Measurements from ENCODE around the gene IKZF2. TPM values are rescaled to one million over a fixed set of nuclear protein-coding genes. Genes with fewer than 3 reads are reported as not detected.
A peak's percentile ranks its signal among the peaks of the same experiment; 100 is the strongest.

The IKZF2 gene
- total and polyA plus RNA-seq, 10 donors, result 0.50 to 43.4 (median 20.4) TPM

DNA sequence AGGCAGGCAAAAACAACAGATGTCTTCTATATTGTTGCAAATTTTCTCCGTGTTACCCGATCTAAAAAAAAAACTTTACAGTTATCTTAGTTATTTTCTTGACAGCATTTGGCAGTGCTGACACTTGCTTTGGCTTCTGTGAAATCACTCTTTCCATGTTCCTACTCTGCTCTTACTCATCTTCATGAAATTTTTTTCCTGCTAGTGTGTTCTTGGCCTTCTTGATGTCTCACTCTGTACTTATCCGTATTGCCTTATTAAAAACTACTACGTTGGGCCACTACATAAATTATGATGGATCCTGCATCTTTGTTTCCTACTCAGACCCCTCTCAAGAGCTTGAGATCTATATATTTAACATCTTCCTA is 134.4 kb downstream of the IKZF2 start:
- intact Hi-C loops (cut with DNase I; ENCODE audit: low total_unique reads), result no loop called here
- Histone ChIP-seq H3K9me3 (no peaks in the 10 kb centered on the region), H3K27ac (no peak overlapping the region), H3K36me3 (peaks cover 0 to 7% (median 0%) of the 10 kb centered on the region in 6 donors), H3K4me3 (no peak overlapping the region), H3K27me3 (replicated peaks in 1 of 7) (no peaks in the 10 kb centered on the region), H3K4me1 (peaks cover 0 to 21% (median 0%) of the 10 kb centered on the region in 6 donors)
- DNase-seq, result no peak
- 80 to 87% (median 81%) methylated on average over 4 of the region's 4 CpGs for WGBS, 5 donors
- TF ChIP-seq POLR2AphosphoS5 (IDR thresholded peaks at IDR 0.05) (no peak), POLR2A (IDR thresholded peaks at IDR 0.05) (no peak)
- TF ChIP-seq, protein P1, sequence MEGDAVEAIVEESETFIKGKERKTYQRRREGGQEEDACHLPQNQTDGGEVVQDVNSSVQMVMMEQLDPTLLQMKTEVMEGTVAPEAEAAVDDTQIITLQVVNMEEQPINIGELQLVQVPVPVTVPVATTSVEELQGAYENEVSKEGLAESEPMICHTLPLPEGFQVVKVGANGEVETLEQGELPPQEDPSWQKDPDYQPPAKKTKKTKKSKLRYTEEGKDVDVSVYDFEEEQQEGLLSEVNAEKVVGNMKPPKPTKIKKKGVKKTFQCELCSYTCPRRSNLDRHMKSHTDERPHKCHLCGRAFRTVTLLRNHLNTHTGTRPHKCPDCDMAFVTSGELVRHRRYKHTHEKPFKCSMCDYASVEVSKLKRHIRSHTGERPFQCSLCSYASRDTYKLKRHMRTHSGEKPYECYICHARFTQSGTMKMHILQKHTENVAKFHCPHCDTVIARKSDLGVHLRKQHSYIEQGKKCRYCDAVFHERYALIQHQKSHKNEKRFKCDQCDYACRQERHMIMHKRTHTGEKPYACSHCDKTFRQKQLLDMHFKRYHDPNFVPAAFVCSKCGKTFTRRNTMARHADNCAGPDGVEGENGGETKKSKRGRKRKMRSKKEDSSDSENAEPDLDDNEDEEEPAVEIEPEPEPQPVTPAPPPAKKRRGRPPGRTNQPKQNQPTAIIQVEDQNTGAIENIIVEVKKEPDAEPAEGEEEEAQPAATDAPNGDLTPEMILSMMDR (IDR thresholded peaks at IDR 0.05 in 8 of 11, conservative IDR thresholded peaks at IDR 0.05 in 3 of 11), result no peak

DNA sequence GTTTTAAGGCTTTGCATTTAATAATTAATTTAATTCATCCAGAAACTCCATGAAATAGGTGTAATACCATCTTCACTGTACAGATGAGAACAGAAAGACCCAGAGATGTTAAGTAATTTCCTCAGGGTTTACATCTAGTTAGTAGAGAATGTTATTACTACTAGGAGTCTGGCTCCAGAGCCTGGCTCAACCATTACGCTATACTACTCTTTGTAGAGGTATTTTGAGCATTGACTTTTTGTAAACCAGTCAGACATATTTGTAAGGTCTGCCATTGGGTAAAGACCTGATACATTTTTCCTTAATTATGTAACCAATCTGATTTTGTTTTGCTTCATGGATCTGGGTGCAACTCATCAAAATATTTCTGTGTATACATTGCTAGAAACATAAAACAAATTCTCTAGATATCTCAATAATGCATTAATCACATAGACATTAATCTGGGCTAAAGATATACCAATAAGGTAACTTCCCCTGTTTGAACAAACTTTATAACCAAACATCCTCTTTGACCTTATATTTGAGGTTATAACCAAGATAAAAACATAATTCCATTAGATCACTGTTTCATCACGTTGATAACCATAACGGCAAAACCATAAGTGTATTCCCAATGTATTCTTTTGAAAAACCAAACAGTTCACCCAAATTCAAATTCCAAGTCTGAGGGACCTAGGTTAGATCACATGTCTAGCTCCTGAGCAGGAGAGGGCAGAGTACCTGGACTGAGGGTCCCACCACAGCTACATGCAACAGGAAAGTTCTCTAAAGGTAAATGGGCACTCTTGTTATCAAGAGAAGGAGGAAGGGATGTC is 135.0 kb downstream of the IKZF2 start:
- 85 to 95% (median 89%) methylated on average over 3 of the region's 3 CpGs for WGBS, 5 donors
- no peak for DNase-seq
- no peaks in the 10 kb centered on the region for H3K27me3 ChIP-seq (replicated peaks in 1 of 7)
- TF ChIP-seq POLR2AphosphoS5 (IDR thresholded peaks at IDR 0.05) (no peak), POLR2A (IDR thresholded peaks at IDR 0.05) (no peak)
- TF ChIP-seq, protein P1 (IDR thresholded peaks at IDR 0.05 in 8 of 11, conservative IDR thresholded peaks at IDR 0.05 in 3 of 11), result no peak
- no peak overlapping the region for H3K4me3 ChIP-seq
- peaks cover 0 to 21% (median 0%) of the 10 kb centered on the region in 6 donors for H3K4me1 ChIP-seq
- peaks cover 0 to 12% (median 0%) of the 10 kb centered on the region in 6 donors for H3K36me3 ChIP-seq
- intact Hi-C loops (cut with DNase I; ENCODE audit: low total_unique reads), result no loop called here
- no peaks in the 10 kb centered on the region for H3K9me3 ChIP-seq
- peak overlapping the region in 4 of 8 donors; percentile 15 to 33 (median 19) for H3K27ac ChIP-seq

DNA sequence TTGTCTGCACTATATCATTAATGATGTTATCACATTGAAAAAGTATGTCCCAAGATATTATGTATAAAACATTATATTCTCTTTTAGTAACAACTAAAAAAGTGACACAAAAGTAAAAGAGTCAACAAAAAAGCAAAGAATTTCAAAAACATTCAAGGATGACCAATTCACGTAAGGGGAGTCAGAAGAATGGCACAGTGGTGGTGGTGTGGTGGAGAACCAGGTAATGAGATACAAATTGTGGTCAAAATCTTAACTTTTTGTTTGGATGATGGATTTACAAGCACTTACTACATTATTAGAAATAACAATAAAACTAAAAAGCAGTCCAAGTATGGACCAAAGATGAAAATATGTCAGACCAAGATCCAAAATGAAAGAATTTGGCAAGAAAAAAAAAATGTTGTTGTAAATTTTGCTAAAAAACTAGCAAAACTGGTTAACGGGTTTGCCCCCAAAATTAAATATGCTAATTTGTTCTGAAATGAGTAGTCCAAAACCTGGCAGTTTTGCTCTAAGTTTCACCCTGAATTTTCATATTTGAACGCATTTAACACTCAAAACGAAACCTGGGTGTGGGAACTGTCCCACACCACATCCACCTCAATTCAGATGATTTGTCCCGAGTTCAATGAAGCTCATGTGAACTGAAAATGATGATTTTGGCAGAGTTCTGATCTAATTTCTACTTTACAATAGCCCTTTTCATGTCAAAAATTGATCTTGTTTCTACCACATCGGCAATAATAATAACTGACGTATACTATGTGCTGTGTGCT is 135.8 kb downstream of the IKZF2 start:
- peak overlapping the region in 4 of 8 donors; percentile 15 to 33 (median 24) for H3K27ac ChIP-seq
- intact Hi-C loops (cut with DNase I; ENCODE audit: low total_unique reads), result no loop called here
- peaks cover 0 to 21% (median 0%) of the 10 kb centered on the region in 6 donors for H3K4me1 ChIP-seq
- no peaks in the 10 kb centered on the region for H3K9me3 ChIP-seq
- WGBS, 5 donors, result 62 to 74% (median 70%) methylated on average over 7 of the region's 7 CpGs
- H3K27me3 ChIP-seq (replicated peaks in 1 of 7), result no peaks in the 10 kb centered on the region
- no peak overlapping the region for H3K4me3 ChIP-seq
- TF ChIP-seq POLR2A (IDR thresholded peaks at IDR 0.05) (no peak), POLR2AphosphoS5 (IDR thresholded peaks at IDR 0.05) (no peak)
- TF ChIP-seq, protein P1 (IDR thresholded peaks at IDR 0.05 in 8 of 11, conservative IDR thresholded peaks at IDR 0.05 in 3 of 11), result no peak
- no peak for DNase-seq
- H3K36me3 ChIP-seq, result peaks cover 0 to 14% (median 0%) of the 10 kb centered on the region in 6 donors

DNA sequence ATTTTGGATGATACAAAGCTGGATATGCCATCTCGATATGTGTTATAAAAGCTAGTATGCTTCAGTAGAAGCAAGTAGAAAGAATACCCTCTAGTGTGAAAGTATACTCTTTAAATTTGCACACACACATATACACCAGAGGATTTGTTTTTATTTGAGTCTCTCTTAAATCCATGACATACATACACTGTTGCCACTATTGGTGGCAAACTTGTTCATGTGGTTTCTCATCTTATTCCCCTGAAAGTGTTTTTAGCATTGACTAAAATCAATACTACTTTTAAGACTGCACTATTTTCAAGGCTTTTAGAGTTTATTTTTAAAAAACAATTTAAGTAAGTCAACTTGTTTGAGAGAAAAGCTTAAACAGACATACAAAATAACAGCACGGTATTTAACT is 137.4 kb downstream of the IKZF2 start:
- Histone ChIP-seq H3K4me3 (no peak overlapping the region), H3K9me3 (no peaks in the 10 kb centered on the region), H3K4me1 (peaks cover 0 to 21% (median 0%) of the 10 kb centered on the region in 6 donors), H3K27me3 (replicated peaks in 1 of 7) (no peaks in the 10 kb centered on the region), H3K36me3 (peaks cover 0 to 14% (median 0%) of the 10 kb centered on the region in 6 donors), H3K27ac (no peak overlapping the region)
- TF ChIP-seq, protein P1 (IDR thresholded peaks at IDR 0.05 in 8 of 11, conservative IDR thresholded peaks at IDR 0.05 in 3 of 11), result no peak
- TF ChIP-seq POLR2AphosphoS5 (IDR thresholded peaks at IDR 0.05), result no peak
- TF ChIP-seq POLR2A (IDR thresholded peaks at IDR 0.05), result no peak
- intact Hi-C loops (cut with DNase I; ENCODE audit: low total_unique reads), result no loop called here
- WGBS, 5 donors, result 83 to 94% (median 90%) methylated on average over 2 of the region's 2 CpGs
- DNase-seq, result no peak

Measured in spleen (tissue), 11 donors.